Activated CD4-positive, CD25-positive, alpha-beta regulatory T cell treated with anti-CD3 and anti-CD28 coated beads, Interleukin-2, amount 50 U/mL, for 16 hours (primary cell): Measurements from ENCODE around the gene UACA.

ENCODE experiments used
- DNase-seq: peaks from one replicate; pipeline ENCODE4 v3.0.0-alpha.2; 2020; ENCODE audit warnings: low read depth, low spot score

The UACA gene

GRCh38 chr15:70783041-70783440 lies 19.7 kb upstream of the UACA start:
- DNase-seq, result no peak

- no peak for DNase-seq
Measured at GRCh38 chr15:70781236-70781635, 17.9 kb upstream of the UACA start.

- no peak for DNase-seq
Measured at GRCh38 chr15:70778258-70779076, 15.1 kb upstream of the UACA start.

GRCh38 chr15:70777170-70777926 lies 14.0 kb upstream of the UACA start:
- no peak for DNase-seq

- no peak for DNase-seq
Measured at GRCh38 chr15:70775160-70775559, 11.8 kb upstream of the UACA start.

- DNase-seq, result no peak
Measured at GRCh38 chr15:70772402-70772801, 9.0 kb upstream of the UACA start.

- no peak for DNase-seq
Measured at GRCh38 chr15:70770863-70771262, 7.5 kb upstream of the UACA start.

- DNase-seq, result no peak
Measured at GRCh38 chr15:70768257-70768883, 5.0 kb upstream of the UACA start.

GRCh38 chr15:70767667-70768066 lies 4.3 kb upstream of the UACA start:
- no peak for DNase-seq

GRCh38 chr15:70766597-70766996 lies 3.2 kb upstream of the UACA start:
- no peak for DNase-seq

GRCh38 chr15:70765504-70766281 lies 2.3 kb upstream of the UACA start:
- DNase-seq, result no peak

- DNase-seq, result no peak
Measured at GRCh38 chr15:70763950-70764730, 782 bp upstream of the UACA start.

GRCh38 chr15:70762469-70763119 lies 764 bp downstream of the UACA start:
- DNase-seq, result no peak

- DNase-seq, result no peak
Measured at GRCh38 chr15:70761931-70762468, 1.4 kb downstream of the UACA start.

- DNase-seq, result no peak
Measured at GRCh38 chr15:70761046-70761445, 2.3 kb downstream of the UACA start.

GRCh38 chr15:70758790-70759462 lies 4.4 kb downstream of the UACA start:
- DNase-seq, result no peak

GRCh38 chr15:70757627-70758026 lies 5.7 kb downstream of the UACA start:
- DNase-seq, result no peak

GRCh38 chr15:70754862-70755261 lies 8.5 kb downstream of the UACA start:
- DNase-seq, result no peak

- no peak for DNase-seq
Measured at GRCh38 chr15:70753101-70753829, 10.1 kb downstream of the UACA start.
